Measurements from ENCODE around the gene TTC3. TPM values are rescaled to one million over a fixed set of nuclear protein-coding genes. Genes with fewer than 3 reads are reported as not detected.

The TTC3 gene
- total RNA-seq, 2 experiments from 2014 or later: 53.7 to 53.8 TPM

- no peaks in the 10 kb centered on the region for H3K27me3 Mint-ChIP-seq (ENCODE audit: low read depth)
- no peaks in the 10 kb centered on the region for H3K9me3 Mint-ChIP-seq
- CTCF ChIA-PET: no interaction called here
- intact Hi-C loops (cut with micrococcal nuclease): no loop called here
- H3K4me1 Mint-ChIP-seq (ENCODE audit: low read depth): no peaks in the 10 kb centered on the region
- no peak overlapping the region for H3K4me3 Mint-ChIP-seq
- no peak for DNase-seq
- peaks cover 28% of the 10 kb centered on the region for H3K36me3 Mint-ChIP-seq (ENCODE audit: low read depth)
- H3K27ac Mint-ChIP-seq: no peak overlapping the region
Measured at GRCh38 chr21:37195059-37195458, 122.0 kb downstream of the TTC3 start.

- H3K4me1 Mint-ChIP-seq (ENCODE audit: low read depth): no peaks in the 10 kb centered on the region
- CTCF ChIA-PET: no interaction called here
- intact Hi-C loops (cut with micrococcal nuclease): no loop called here
- H3K9me3 Mint-ChIP-seq: no peaks in the 10 kb centered on the region
- H3K27me3 Mint-ChIP-seq (ENCODE audit: low read depth): no peaks in the 10 kb centered on the region
- no peak overlapping the region for H3K4me3 Mint-ChIP-seq
- H3K36me3 Mint-ChIP-seq (ENCODE audit: low read depth): peaks cover 27% of the 10 kb centered on the region
- no peak for DNase-seq
- H3K27ac Mint-ChIP-seq: no peak overlapping the region
Measured at GRCh38 chr21:37195610-37196009, 122.6 kb downstream of the TTC3 start.

- H3K4me3 Mint-ChIP-seq: no peak overlapping the region
- no peaks in the 10 kb centered on the region for H3K4me1 Mint-ChIP-seq (ENCODE audit: low read depth)
- H3K27me3 Mint-ChIP-seq (ENCODE audit: low read depth): no peaks in the 10 kb centered on the region
- intact Hi-C loops (cut with micrococcal nuclease): no loop called here
- no peak for DNase-seq
- H3K27ac Mint-ChIP-seq: no peak overlapping the region
- H3K9me3 Mint-ChIP-seq: no peaks in the 10 kb centered on the region
- H3K36me3 Mint-ChIP-seq (ENCODE audit: low read depth): peaks cover 29% of the 10 kb centered on the region
- CTCF ChIA-PET: interaction anchor here (0.5 kb wide), 1 partner anchor 22 kb away, joined by 3 read pairs; no protein-coding TSS in a partner anchor
Measured at GRCh38 chr21:37196847-37197246, 123.8 kb downstream of the TTC3 start.

GRCh38 chr21:37197746-37198145 lies 124.7 kb downstream of the TTC3 start:
- Mint-ChIP-seq H3K4me1 (ENCODE audit: low read depth) (no peaks in the 10 kb centered on the region), H3K36me3 (ENCODE audit: low read depth) (peaks cover 31% of the 10 kb centered on the region), H3K27ac (no peak overlapping the region), H3K4me3 (no peak overlapping the region), H3K27me3 (ENCODE audit: low read depth) (no peaks in the 10 kb centered on the region), H3K9me3 (no peaks in the 10 kb centered on the region)
- DNase-seq: no peak
- CTCF ChIA-PET: interaction anchor here (0.6 to 0.7 kb wide), 2 partner anchors 67 to 772 kb away, joined by 3 to 4 read pairs; no protein-coding TSS in a partner anchor
- intact Hi-C loops (cut with micrococcal nuclease): no loop called here

- CTCF ChIA-PET: interaction anchor here (1.3 kb wide), 1 partner anchor 9 kb away, joined by 3 read pairs; no protein-coding TSS in a partner anchor
- H3K9me3 Mint-ChIP-seq: no peaks in the 10 kb centered on the region
- H3K27me3 Mint-ChIP-seq (ENCODE audit: low read depth): no peaks in the 10 kb centered on the region
- no peak overlapping the region for H3K4me3 Mint-ChIP-seq
- H3K4me1 Mint-ChIP-seq (ENCODE audit: low read depth): no peaks in the 10 kb centered on the region
- H3K27ac Mint-ChIP-seq: no peak overlapping the region
- peaks cover 37% of the 10 kb centered on the region for H3K36me3 Mint-ChIP-seq (ENCODE audit: low read depth)
- no peak for DNase-seq
- intact Hi-C loops (cut with micrococcal nuclease): no loop called here
Measured at GRCh38 chr21:37199057-37199924, 126.2 kb downstream of the TTC3 start.

GRCh38 chr21:37200641-37201480 lies 127.8 kb downstream of the TTC3 start:
- Mint-ChIP-seq H3K4me3 (no peak overlapping the region), H3K27ac (no peak overlapping the region), H3K27me3 (ENCODE audit: low read depth) (no peaks in the 10 kb centered on the region), H3K9me3 (no peaks in the 10 kb centered on the region), H3K4me1 (ENCODE audit: low read depth) (no peaks in the 10 kb centered on the region), H3K36me3 (ENCODE audit: low read depth) (peaks cover 31% of the 10 kb centered on the region)
- intact Hi-C loops (cut with micrococcal nuclease): no loop called here
- CTCF ChIA-PET: interaction anchor here (0.8 kb wide), 1 partner anchor 442 kb away, joined by 3 read pairs; no protein-coding TSS in a partner anchor
- no peak for DNase-seq

- Mint-ChIP-seq H3K4me3 (no peak overlapping the region), H3K36me3 (ENCODE audit: low read depth) (peaks cover 28% of the 10 kb centered on the region), H3K27ac (no peak overlapping the region), H3K9me3 (no peaks in the 10 kb centered on the region), H3K4me1 (ENCODE audit: low read depth) (peaks cover 6% of the 10 kb centered on the region), H3K27me3 (ENCODE audit: low read depth) (no peaks in the 10 kb centered on the region)
- intact Hi-C loops (cut with micrococcal nuclease): no loop called here
- CTCF ChIA-PET: no interaction called here
- DNase-seq: no peak
Measured at GRCh38 chr21:37202221-37203110, 129.4 kb downstream of the TTC3 start.

- H3K4me3 Mint-ChIP-seq: no peak overlapping the region
- H3K9me3 Mint-ChIP-seq: peaks cover 1% of the 10 kb centered on the region
- H3K27me3 Mint-ChIP-seq (ENCODE audit: low read depth): no peaks in the 10 kb centered on the region
- peaks cover 24% of the 10 kb centered on the region for H3K36me3 Mint-ChIP-seq (ENCODE audit: low read depth)
- intact Hi-C loops (cut with micrococcal nuclease): no loop called here
- CTCF ChIA-PET: no interaction called here
- H3K4me1 Mint-ChIP-seq (ENCODE audit: low read depth): peaks cover 17% of the 10 kb centered on the region
- peak overlapping the region; percentile 1 for H3K27ac Mint-ChIP-seq
- no peak for DNase-seq
Measured at GRCh38 chr21:37204580-37204979, 131.5 kb downstream of the TTC3 start.

GRCh38 chr21:37206496-37206895 lies 133.4 kb downstream of the TTC3 start:
- CTCF ChIA-PET: interaction anchor here (0.7 kb wide), 1 partner anchor 90 kb away, joined by 3 read pairs; no protein-coding TSS in a partner anchor
- H3K4me1 Mint-ChIP-seq (ENCODE audit: low read depth): peaks cover 17% of the 10 kb centered on the region
- intact Hi-C loops (cut with micrococcal nuclease): no loop called here
- peaks cover 19% of the 10 kb centered on the region for H3K36me3 Mint-ChIP-seq (ENCODE audit: low read depth)
- no peak overlapping the region for H3K27ac Mint-ChIP-seq
- H3K4me3 Mint-ChIP-seq: no peak overlapping the region
- peaks cover 6% of the 10 kb centered on the region for H3K9me3 Mint-ChIP-seq
- no peak for DNase-seq
- H3K27me3 Mint-ChIP-seq (ENCODE audit: low read depth): no peaks in the 10 kb centered on the region

GRCh38 chr21:37207441-37208009 lies 134.5 kb downstream of the TTC3 start:
- Mint-ChIP-seq H3K36me3 (ENCODE audit: low read depth) (peaks cover 12% of the 10 kb centered on the region), H3K27me3 (ENCODE audit: low read depth) (no peaks in the 10 kb centered on the region), H3K9me3 (peaks cover 10% of the 10 kb centered on the region), H3K4me1 (ENCODE audit: low read depth) (peaks cover 17% of the 10 kb centered on the region), H3K27ac (peak overlapping the region; percentile 0), H3K4me3 (peak overlapping the region; percentile 36)
- DNase-seq: peak; percentile 31
- CTCF ChIA-PET: interaction anchor here (0.6 to 1.3 kb wide), 4 partner anchors 8 to 704 kb away, joined by 3 to 5 read pairs (median 4); no protein-coding TSS in a partner anchor
- intact Hi-C loops (cut with micrococcal nuclease): no loop called here

GRCh38 chr21:37208056-37208721 lies 135.1 kb downstream of the TTC3 start:
- CTCF ChIA-PET: interaction anchor here (0.6 to 1.3 kb wide), 4 partner anchors 8 to 705 kb away, joined by 3 to 5 read pairs (median 4); no protein-coding TSS in a partner anchor
- H3K27me3 Mint-ChIP-seq (ENCODE audit: low read depth): no peaks in the 10 kb centered on the region
- intact Hi-C loops (cut with micrococcal nuclease): no loop called here
- peak; percentile 69 for DNase-seq
- peaks cover 17% of the 10 kb centered on the region for H3K4me1 Mint-ChIP-seq (ENCODE audit: low read depth)
- H3K27ac Mint-ChIP-seq: peak overlapping the region; percentile 0
- peak overlapping the region; percentile 36 for H3K4me3 Mint-ChIP-seq
- H3K36me3 Mint-ChIP-seq (ENCODE audit: low read depth): peaks cover 6% of the 10 kb centered on the region
- peaks cover 10% of the 10 kb centered on the region for H3K9me3 Mint-ChIP-seq
